Thoracic aorta (tissue), 2 donors: ENCODE measurements around the gene MYL3. TPM values are rescaled to one million over a fixed set of nuclear protein-coding genes. Genes with fewer than 3 reads are reported as not detected.

Experiments
- ATAC-seq: fragments of 150-250 bp; one replicate; pipeline ENCODE4 v1.8.0; 2017; ENCODE audit warnings: low read depth; ENCODE audit not compliant: insufficient number of reproducible peaks, low FRiP score
- DNase-seq: peaks from one replicate; pipeline ENCODE4 v3.0.0-alpha.2; 2020; ENCODE audit warnings: low spot score
- H3K27ac ChIP-seq, 2 donors: fragments of 200-600 bp; sonication (generic); 1 replicate in 1 of 2; 2 replicates in 1 of 2; pipeline ENCODE4 v1.5.1; 2016; ENCODE audit warnings: mild to moderate bottlenecking in 2 of 2, moderate library complexity in 2 of 2
- H3K27me3 ChIP-seq: fragments of 200-600 bp; sonication (generic); replicated peaks from 2 replicates; pipeline ENCODE4 v1.6.0; 2016; ENCODE audit warnings: mild to moderate bottlenecking; ENCODE audit not compliant: insufficient read depth
- H3K36me3 ChIP-seq: fragments of 200-600 bp; sonication (generic); one replicate; pipeline ENCODE4 v1.5.1; 2016
- H3K4me1 ChIP-seq, 2 donors: fragments of 200-600 bp; sonication (generic); 1 replicate in 1 of 2; 2 replicates in 1 of 2; pipeline versions ENCODE4 v1.5.1 to v1.6.0; 2016; ENCODE audit warnings: low read depth in 2 of 2, mild to moderate bottlenecking in 1 of 2; ENCODE audit not compliant: control insufficient read depth in 1 of 2
- H3K4me3 ChIP-seq: fragments of 200-600 bp; sonication (generic); 2 replicates; pipeline ENCODE4 v1.5.1; 2016; ENCODE audit warnings: mild to moderate bottlenecking
- H3K9me3 ChIP-seq: fragments of 200-600 bp; sonication (generic); 2 replicates; pipeline ENCODE4 v1.5.1; 2016
- total RNA-seq, 2 donors: library from RNA; depleted of rRNA; stranded (reverse); fragments of >200 nt; gene quantifications; one replicate each; pipeline versions ENCODE4 v1.1.0 to v1.2.3, GENCODE V29; 2016
- TF ChIP-seq, protein P1 (sequence below): fragments of 200-600 bp; sonication (generic); IDR thresholded peaks from one replicate; pipeline ENCODE4 v1.5.1; 2019; ENCODE audit warnings: antibody characterized with exemption

MYL3 gene
- total RNA-seq, 2 donors from 2014 or later, result 1.5 TPM; not detected in 1

- TF ChIP-seq, protein P1, sequence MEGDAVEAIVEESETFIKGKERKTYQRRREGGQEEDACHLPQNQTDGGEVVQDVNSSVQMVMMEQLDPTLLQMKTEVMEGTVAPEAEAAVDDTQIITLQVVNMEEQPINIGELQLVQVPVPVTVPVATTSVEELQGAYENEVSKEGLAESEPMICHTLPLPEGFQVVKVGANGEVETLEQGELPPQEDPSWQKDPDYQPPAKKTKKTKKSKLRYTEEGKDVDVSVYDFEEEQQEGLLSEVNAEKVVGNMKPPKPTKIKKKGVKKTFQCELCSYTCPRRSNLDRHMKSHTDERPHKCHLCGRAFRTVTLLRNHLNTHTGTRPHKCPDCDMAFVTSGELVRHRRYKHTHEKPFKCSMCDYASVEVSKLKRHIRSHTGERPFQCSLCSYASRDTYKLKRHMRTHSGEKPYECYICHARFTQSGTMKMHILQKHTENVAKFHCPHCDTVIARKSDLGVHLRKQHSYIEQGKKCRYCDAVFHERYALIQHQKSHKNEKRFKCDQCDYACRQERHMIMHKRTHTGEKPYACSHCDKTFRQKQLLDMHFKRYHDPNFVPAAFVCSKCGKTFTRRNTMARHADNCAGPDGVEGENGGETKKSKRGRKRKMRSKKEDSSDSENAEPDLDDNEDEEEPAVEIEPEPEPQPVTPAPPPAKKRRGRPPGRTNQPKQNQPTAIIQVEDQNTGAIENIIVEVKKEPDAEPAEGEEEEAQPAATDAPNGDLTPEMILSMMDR, result no peak
- DNase-seq (no peak), ATAC-seq (peak; percentile 30)
- no peaks in the 10 kb centered on the region for H3K36me3 ChIP-seq
- H3K9me3 ChIP-seq, result no peaks in the 10 kb centered on the region
- peak overlapping the region in 1 of 2 donors; percentile 9 for H3K27ac ChIP-seq
- H3K27me3 ChIP-seq, result no peaks in the 10 kb centered on the region
- H3K4me1 ChIP-seq, result peaks cover 10 to 25% of the 10 kb centered on the region in 2 donors
- H3K4me3 ChIP-seq, result peak overlapping the region; percentile 28
These were observed 45.8 kb upstream of the MYL3 start for GRCh38 chr3:46908986-46909534.

- DNase-seq (no peak), ATAC-seq (no peak)
- H3K27ac ChIP-seq, result peak overlapping the region in 1 of 2 donors; percentile 9
These were observed 45.2 kb upstream of the MYL3 start for GRCh38 chr3:46908294-46908985.

GRCh38 chr3:46907960-46908293 lies 44.7 kb upstream of the MYL3 start:
- no peak for ATAC-seq
- no peak for DNase-seq
- Histone ChIP-seq H3K27me3 (no peaks in the 10 kb centered on the region), H3K4me3 (no peak overlapping the region), H3K27ac (no peak overlapping the region), H3K9me3 (no peaks in the 10 kb centered on the region), H3K4me1 (peaks cover 10 to 25% of the 10 kb centered on the region in 2 donors), H3K36me3 (no peaks in the 10 kb centered on the region)
- TF ChIP-seq, protein P1, result no peak

More at GRCh38 chr3:46908294-46908985, 45.2 kb upstream of the MYL3 start:
- H3K36me3 ChIP-seq, result no peaks in the 10 kb centered on the region
- TF ChIP-seq, protein P1, result no peak
- H3K4me3 ChIP-seq, result peak overlapping the region; percentile 12
- H3K4me1 ChIP-seq, result peaks cover 10 to 25% of the 10 kb centered on the region in 2 donors
- H3K9me3 ChIP-seq, result no peaks in the 10 kb centered on the region
- no peaks in the 10 kb centered on the region for H3K27me3 ChIP-seq

DNA sequence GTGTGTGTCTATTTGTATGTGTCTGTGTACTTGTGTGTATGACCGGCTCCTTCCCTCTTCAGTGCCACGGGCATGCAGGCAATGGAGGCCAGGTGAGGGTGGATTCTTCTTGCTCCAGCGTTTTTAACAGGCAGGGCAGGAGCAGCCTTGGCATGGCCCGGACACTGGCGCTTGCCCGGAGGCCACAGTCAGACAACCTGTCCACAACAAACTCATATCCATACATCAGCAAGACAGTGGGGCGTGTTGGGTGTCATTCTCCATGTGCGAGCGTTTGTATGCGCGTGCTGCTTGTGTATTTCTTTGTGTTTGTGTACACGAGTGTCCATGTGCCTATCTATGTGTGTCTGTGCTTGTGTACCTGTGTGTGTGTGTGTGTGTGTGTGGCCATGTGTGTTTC lies 44.0 kb upstream of the MYL3 start:
- Histone ChIP-seq H3K36me3 (no peaks in the 10 kb centered on the region), H3K4me3 (no peak overlapping the region), H3K27ac (no peak overlapping the region), H3K9me3 (no peaks in the 10 kb centered on the region), H3K27me3 (no peaks in the 10 kb centered on the region), H3K4me1 (peaks cover 10 to 25% of the 10 kb centered on the region in 2 donors)
- ATAC-seq (no peak), DNase-seq (no peak)
- TF ChIP-seq, protein P1, result no peak

DNA sequence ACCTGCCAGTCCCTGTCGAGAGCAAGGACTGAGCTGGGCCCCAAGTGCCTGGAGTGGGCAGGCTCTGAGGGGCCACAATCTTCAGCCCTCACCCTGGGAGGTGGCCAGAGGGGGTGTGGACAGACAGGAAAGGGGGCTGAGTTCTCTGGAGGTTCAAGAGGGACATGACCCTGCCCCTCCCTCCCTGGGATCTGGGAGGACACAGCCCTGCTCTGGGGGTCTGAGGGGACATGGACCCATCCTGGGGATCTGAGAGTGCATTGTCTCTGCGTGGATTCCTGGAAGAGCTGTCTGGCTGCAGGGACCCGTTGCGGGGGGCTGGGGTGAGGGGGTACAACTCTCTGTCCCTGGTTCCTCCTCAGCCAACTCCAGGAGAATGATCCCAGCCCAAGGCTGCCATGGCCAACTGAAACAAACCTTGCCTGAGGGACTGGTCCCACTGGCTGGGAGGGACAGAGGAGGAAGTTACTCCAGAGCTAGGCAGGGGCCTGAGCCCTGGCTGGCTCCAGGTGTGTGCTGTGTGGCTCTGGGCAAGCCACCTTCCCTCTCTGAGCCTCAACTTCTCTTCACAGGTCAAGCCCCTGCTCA lies 43.3 kb upstream of the MYL3 start:
- H3K36me3 ChIP-seq, result no peaks in the 10 kb centered on the region
- H3K27me3 ChIP-seq, result no peaks in the 10 kb centered on the region
- H3K9me3 ChIP-seq, result no peaks in the 10 kb centered on the region
- no peak overlapping the region for H3K4me3 ChIP-seq
- H3K4me1 ChIP-seq, result peaks cover 10 to 25% of the 10 kb centered on the region in 2 donors
- DNase-seq, result no peak
- no peak overlapping the region for H3K27ac ChIP-seq
- TF ChIP-seq, protein P1, result no peak
- no peak for ATAC-seq
